GM19372 (cell line): ENCODE results near the gene THAP7.

ENCODE experiments used
- ATAC-seq: cut with Tn5 transposase; IDR thresholded peaks from one replicate; pipeline ENCODE4 v1.9.1; 2021; ENCODE audit warnings: mild to moderate bottlenecking, low read depth, moderate library complexity; ENCODE audit not compliant: unreplicated experiment

THAP7 gene

DNA sequence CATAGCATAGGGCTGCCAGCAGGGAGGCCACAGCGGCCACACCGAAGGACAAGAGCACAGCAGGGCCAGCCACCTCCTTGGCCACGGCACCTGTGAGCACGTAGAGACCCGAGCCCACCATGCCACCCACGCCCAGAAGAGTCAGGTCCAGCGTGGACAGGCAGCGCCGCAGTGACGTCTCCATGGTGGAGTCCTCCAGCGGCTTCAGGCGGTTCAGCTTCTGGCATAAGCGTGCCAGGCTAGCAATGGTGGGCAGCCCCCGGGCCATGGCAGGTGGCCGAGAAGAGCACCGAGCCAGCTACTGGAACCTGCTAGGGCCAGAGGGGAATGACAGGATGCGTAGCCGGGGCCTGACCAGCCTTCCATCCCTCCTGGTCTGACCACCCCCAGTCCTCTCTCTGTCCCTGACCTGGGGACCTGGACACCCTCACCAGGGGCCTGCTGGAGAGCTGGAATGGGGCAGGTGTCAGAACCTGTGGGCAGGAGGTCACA, 29.7 kb upstream of the THAP7 start:
- ATAC-seq: no peak

DNA sequence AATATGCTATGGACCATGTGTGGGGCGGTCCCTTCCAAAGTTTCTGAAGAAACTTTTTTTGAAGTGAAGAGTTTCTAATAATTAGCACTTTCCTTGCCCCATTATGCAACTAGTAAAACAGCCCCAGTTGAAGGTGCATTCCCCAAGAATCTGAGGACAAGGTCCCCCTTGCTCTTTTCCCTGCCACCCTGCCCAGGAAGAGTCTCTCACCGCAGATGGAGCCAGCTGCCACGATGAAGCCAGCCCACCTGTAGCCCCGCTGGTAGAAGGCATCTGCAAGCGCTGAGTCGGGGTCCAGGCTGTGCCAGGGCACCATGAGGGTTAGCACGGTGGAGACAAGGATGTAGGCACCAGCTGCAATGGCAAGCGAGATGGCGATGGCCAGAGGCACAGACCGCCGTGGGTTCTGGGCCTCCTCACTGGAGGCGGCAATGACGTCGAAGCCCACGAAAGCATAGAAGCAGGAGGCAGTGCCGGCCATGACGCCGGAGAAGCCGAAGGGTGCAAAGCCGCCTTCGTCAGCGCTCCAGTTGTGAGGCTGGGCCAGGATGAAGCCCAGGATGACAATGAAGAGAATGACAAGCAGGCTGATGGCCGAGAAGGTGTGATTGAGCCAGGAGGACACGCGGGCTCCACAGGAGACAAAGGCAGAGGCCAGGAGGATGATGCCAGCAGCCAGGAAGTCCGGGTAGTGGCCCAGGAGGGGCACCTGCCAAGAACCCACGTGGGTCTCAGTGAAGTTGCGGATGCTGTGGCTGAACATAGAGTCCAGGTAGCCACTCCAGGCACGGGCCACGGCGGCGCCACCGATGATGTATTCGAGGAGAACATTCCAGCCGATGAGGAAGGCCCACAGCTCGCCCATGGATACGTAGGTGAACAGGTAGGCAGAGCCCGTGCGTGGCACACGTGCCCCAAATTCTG, 29.0 kb upstream of the THAP7 start:
- ATAC-seq: no peak

DNA sequence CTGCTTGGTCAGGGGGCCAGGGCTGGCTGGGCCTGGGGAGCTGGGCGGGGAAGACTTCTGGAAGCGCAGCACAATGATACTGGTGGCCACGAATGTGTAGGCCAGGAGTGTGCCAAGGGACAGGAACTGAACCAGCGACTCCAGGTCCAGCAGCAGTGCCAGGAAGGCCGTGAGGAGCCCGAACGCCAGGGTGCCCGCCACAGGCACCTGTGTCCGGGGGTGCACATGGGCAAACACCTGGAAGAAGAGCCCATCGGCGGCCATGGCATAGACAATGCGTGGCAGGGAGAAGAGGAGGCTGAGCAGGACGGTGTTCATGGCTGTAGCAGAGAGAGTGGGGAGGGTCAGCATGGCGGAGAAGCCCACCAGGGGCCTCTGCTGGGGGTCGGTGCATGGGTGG, 28.1 kb upstream of the THAP7 start:
- no peak for ATAC-seq

DNA sequence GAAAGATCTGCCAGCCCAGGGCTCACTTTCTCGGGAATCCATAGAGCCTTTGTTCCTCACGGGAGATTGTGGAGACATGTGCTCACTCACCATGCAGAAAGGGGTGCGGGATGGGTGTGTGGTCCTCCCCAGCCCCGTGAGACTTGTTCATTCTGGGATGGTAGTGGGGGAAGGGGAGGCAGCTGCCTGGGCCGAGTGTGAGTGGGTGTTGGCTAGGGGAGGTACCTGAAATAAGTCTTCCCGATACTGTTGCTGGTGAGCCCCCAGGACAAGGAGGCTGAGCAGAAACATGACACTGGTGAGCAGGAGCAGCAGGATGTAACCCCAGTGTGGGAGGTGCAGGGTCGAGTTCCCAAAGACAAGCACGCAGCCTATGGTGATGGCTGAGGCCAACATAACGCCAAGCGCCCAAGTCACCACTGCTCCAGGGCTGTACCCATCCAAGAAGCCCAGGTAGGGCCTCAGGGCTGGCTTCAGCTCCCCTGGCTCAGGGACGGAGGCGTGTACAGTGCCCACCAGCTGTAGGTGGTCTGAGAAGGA, 27.6 kb upstream of the THAP7 start:
- ATAC-seq: no peak

- ATAC-seq: no peak
Measured at GRCh38 chr22:21028277-21029251, 26.6 kb upstream of the THAP7 start.

GRCh38 chr22:21026783-21027692, 25.1 kb upstream of the THAP7 start:
- ATAC-seq: no peak

GRCh38 chr22:21025763-21026755, 24.1 kb upstream of the THAP7 start:
- ATAC-seq: no peak

- no peak for ATAC-seq
Measured at GRCh38 chr22:21025266-21025665, 23.3 kb upstream of the THAP7 start.

- no peak for ATAC-seq
Measured at GRCh38 chr22:21022955-21023614, 21.2 kb upstream of the THAP7 start.

GRCh38 chr22:21022507-21022906, 20.6 kb upstream of the THAP7 start:
- ATAC-seq: no peak

DNA sequence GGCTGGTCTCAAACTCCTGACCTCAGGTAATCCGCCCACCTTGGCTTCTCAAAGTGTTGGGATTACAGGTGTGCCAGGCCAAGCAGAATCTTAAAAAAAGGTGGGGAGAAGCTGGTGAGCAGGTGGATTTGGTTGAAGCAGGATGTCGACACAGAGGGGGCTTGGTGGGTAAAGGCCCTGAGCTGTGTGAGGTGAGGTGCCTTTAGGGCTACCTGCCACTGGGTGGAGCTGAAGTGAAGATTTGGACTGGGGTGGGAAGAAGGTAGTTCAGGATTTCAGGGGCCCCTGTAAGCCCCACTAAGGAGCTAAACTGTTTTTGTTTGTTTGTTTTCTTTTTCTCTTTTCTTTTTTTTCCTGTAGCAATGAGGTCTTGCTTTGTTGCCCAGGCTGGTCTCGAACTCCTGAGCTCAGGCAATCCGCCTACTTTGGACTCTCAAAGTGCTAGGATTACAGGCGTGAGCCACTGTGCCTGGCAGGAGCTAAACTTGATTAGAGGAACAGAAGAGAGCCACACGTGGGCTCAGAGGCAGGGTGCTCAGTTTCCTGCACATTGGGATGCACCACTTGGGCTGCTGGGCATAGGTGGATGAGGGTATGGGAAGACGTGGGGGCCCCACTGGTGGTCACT, 19.0 kb upstream of the THAP7 start:
- ATAC-seq: no peak

- no peak for ATAC-seq
Measured at GRCh38 chr22:21018314-21018713, 16.4 kb upstream of the THAP7 start.

- no peak for ATAC-seq
Measured at GRCh38 chr22:21016644-21017420, 14.9 kb upstream of the THAP7 start.

DNA sequence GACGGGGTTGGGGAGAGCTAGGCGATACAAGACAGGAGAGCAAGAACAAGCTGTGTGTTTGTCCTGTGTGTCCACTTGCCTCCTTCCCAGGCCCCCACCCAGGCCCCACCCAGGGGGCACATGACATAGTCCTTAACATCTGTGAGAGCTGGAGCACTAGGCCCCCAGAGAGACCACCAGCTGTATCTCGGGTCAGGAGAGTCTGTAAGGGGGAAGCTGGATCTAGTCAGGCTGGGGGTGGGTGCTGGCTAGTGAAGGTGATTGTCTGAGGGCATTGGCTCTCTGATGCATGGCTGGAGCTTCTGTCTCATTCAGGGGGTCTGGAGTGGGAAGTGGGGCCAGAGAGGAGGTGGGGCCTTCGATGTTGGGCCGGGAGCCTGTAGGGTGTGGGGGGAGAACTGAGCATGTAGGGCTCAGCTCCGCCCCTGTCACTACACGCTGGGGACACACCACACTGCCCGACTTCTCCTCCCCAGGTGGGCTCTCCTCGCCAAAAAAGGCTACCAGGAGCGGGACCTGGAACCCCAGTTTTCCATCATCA, 13.6 kb upstream of the THAP7 start:
- ATAC-seq: no peak

DNA sequence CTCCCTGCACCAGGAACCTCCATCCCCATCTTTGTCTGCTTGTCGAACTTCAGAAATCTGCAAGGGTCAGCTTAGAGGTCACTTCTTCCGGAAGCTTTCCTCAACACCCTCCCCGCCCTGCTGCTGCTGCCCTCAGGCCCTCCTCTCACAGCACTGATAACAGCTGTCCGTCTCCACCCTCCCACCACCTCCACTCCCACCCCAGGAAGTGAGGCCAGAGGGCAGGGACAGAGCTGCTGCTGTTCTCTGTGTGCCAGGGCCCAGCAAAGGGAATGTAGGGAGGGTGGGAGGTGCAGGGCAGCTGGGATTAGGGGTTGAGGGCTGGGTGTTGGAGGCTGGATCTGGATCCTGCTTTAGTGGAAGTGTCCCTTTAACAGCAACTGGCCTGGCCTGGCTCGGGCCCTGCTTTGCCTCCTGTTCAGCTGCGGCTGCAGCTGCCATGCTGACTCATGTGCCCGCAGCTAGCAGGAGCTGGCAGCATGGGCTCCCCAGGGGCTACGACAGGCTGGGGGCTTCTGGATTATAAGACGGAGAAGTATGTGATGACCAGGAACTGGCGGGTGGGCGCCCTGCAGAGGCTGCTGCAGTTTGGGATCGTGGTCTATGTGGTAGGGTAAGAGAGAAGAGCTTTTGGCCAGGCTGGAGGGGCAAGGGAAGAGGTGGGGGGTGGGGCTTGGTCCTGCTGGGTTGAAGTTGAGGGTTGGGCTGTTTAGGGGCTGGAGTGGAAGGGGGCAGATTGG, 13.0 kb upstream of the THAP7 start, which contains the start of gene P2RX6:
TSS of gene P2RX6 (plus strand) at position 440 of the 740 bp plus-strand sequence. CDS start at position 450, 10 bp downstream.
- no peak for ATAC-seq
